ENCODE results near the gene PTPRM.

DNA sequence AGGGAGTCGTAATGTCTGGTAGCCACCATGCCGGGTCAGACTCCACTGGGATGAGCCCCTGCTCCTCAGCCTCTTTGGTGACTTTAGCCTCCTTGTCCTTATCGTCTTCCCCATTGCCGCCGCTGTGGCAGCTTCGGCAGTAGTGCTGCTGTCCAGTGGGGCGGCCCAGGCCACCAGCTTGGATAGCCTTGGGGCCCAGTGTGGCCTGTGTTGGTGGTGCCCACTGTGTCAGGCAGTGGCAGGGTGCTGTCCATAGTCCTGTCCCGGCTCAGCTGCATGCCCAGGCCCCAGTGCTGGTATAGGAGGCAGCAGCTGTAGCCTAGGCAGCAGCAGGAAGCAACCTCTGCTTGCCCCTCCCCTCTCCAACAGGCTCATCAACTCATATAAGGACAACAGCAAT is 845.0 kb downstream of the PTPRM start:
- TF ChIP-seq, protein P1, sequence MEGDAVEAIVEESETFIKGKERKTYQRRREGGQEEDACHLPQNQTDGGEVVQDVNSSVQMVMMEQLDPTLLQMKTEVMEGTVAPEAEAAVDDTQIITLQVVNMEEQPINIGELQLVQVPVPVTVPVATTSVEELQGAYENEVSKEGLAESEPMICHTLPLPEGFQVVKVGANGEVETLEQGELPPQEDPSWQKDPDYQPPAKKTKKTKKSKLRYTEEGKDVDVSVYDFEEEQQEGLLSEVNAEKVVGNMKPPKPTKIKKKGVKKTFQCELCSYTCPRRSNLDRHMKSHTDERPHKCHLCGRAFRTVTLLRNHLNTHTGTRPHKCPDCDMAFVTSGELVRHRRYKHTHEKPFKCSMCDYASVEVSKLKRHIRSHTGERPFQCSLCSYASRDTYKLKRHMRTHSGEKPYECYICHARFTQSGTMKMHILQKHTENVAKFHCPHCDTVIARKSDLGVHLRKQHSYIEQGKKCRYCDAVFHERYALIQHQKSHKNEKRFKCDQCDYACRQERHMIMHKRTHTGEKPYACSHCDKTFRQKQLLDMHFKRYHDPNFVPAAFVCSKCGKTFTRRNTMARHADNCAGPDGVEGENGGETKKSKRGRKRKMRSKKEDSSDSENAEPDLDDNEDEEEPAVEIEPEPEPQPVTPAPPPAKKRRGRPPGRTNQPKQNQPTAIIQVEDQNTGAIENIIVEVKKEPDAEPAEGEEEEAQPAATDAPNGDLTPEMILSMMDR (IDR thresholded peaks at IDR 0.05), result no peak
- no peak for TF ChIP-seq POLR2A (IDR thresholded peaks at IDR 0.05)
